Thoracic aorta (tissue), 2 donors: Measurements from ENCODE around the gene STRN. TPM values are rescaled to one million over a fixed set of nuclear protein-coding genes. Genes with fewer than 3 reads are reported as not detected.

Experiments
- ATAC-seq: fragments of 150-250 bp; one replicate; pipeline ENCODE4 v1.8.0; 2017; ENCODE audit warnings: low read depth; ENCODE audit not compliant: insufficient number of reproducible peaks, low FRiP score
- DNase-seq: peaks from one replicate; pipeline ENCODE4 v3.0.0-alpha.2; 2020; ENCODE audit warnings: low spot score
- H3K27ac ChIP-seq, 2 donors: fragments of 200-600 bp; sonication (generic); 1 replicate in 1 of 2; 2 replicates in 1 of 2; pipeline ENCODE4 v1.5.1; 2016; ENCODE audit warnings: mild to moderate bottlenecking in 2 of 2, moderate library complexity in 2 of 2
- H3K27me3 ChIP-seq: fragments of 200-600 bp; sonication (generic); replicated peaks from 2 replicates; pipeline ENCODE4 v1.6.0; 2016; ENCODE audit warnings: mild to moderate bottlenecking; ENCODE audit not compliant: insufficient read depth
- H3K36me3 ChIP-seq: fragments of 200-600 bp; sonication (generic); one replicate; pipeline ENCODE4 v1.5.1; 2016
- H3K4me1 ChIP-seq, 2 donors: fragments of 200-600 bp; sonication (generic); 1 replicate in 1 of 2; 2 replicates in 1 of 2; pipeline versions ENCODE4 v1.5.1 to v1.6.0; 2016; ENCODE audit warnings: low read depth in 2 of 2, mild to moderate bottlenecking in 1 of 2; ENCODE audit not compliant: control insufficient read depth in 1 of 2
- H3K4me3 ChIP-seq: fragments of 200-600 bp; sonication (generic); 2 replicates; pipeline ENCODE4 v1.5.1; 2016; ENCODE audit warnings: mild to moderate bottlenecking
- H3K9me3 ChIP-seq: fragments of 200-600 bp; sonication (generic); 2 replicates; pipeline ENCODE4 v1.5.1; 2016
- total RNA-seq, 2 donors: library from RNA; depleted of rRNA; stranded (reverse); fragments of >200 nt; gene quantifications; one replicate each; pipeline versions ENCODE4 v1.1.0 to v1.2.3, GENCODE V29; 2016
- TF ChIP-seq, protein P1 (sequence below): fragments of 200-600 bp; sonication (generic); IDR thresholded peaks from one replicate; pipeline ENCODE4 v1.5.1; 2019; ENCODE audit warnings: antibody characterized with exemption

STRN gene
- total RNA-seq, 2 donors from 2014 or later, result 14.6 to 23.4 TPM

GRCh38 chr2:36819095-36819711 lies 147.1 kb downstream of the STRN start:
- DNase-seq, result no peak
- H3K4me3 ChIP-seq, result no peak overlapping the region
- no peak overlapping the region for H3K27ac ChIP-seq
- no peaks in the 10 kb centered on the region for H3K36me3 ChIP-seq
- H3K27me3 ChIP-seq, result no peaks in the 10 kb centered on the region
- H3K4me1 ChIP-seq, result peaks cover 0 to 16% of the 10 kb centered on the region in 2 donors
- no peaks in the 10 kb centered on the region for H3K9me3 ChIP-seq
- ATAC-seq, result no peak
- TF ChIP-seq, protein P1, sequence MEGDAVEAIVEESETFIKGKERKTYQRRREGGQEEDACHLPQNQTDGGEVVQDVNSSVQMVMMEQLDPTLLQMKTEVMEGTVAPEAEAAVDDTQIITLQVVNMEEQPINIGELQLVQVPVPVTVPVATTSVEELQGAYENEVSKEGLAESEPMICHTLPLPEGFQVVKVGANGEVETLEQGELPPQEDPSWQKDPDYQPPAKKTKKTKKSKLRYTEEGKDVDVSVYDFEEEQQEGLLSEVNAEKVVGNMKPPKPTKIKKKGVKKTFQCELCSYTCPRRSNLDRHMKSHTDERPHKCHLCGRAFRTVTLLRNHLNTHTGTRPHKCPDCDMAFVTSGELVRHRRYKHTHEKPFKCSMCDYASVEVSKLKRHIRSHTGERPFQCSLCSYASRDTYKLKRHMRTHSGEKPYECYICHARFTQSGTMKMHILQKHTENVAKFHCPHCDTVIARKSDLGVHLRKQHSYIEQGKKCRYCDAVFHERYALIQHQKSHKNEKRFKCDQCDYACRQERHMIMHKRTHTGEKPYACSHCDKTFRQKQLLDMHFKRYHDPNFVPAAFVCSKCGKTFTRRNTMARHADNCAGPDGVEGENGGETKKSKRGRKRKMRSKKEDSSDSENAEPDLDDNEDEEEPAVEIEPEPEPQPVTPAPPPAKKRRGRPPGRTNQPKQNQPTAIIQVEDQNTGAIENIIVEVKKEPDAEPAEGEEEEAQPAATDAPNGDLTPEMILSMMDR, result no peak

- no peak overlapping the region for H3K4me3 ChIP-seq
- H3K9me3 ChIP-seq, result no peaks in the 10 kb centered on the region
- DNase-seq, result no peak
- H3K27me3 ChIP-seq, result no peaks in the 10 kb centered on the region
- TF ChIP-seq, protein P1, result no peak
- H3K36me3 ChIP-seq, result no peaks in the 10 kb centered on the region
- no peak for ATAC-seq
- H3K4me1 ChIP-seq, result peaks cover 0 to 21% of the 10 kb centered on the region in 2 donors
- H3K27ac ChIP-seq, result no peak overlapping the region
These were observed 147.8 kb downstream of the STRN start for GRCh38 chr2:36818542-36818941.

DNA sequence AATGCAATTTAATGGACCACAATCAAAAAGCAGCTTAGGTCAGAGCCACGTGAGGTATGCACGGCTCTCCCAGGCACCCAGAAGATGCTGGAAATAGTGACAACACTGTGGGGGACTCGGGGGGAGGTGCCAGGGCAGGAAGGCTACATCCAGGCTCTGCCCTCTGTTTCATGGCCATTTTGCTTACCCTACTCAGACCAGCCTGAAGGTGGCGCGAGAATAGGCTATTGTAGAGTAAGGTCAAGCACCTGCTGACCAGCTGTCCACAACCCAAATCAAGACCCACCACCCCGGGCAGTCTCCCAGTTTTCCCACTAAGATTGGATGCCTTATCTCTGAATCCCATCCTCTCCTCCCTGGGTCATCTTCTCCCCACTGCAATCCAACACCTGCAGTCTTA lies 154.1 kb downstream of the STRN start:
- no peaks in the 10 kb centered on the region for H3K9me3 ChIP-seq
- H3K36me3 ChIP-seq, result no peaks in the 10 kb centered on the region
- DNase-seq (no peak), ATAC-seq (no peak)
- TF ChIP-seq, protein P1, result no peak
- no peaks in the 10 kb centered on the region for H3K27me3 ChIP-seq
- H3K27ac ChIP-seq, result no peak overlapping the region
- H3K4me1 ChIP-seq, result peaks cover 0 to 5% of the 10 kb centered on the region in 2 donors
- no peak overlapping the region for H3K4me3 ChIP-seq

DNA sequence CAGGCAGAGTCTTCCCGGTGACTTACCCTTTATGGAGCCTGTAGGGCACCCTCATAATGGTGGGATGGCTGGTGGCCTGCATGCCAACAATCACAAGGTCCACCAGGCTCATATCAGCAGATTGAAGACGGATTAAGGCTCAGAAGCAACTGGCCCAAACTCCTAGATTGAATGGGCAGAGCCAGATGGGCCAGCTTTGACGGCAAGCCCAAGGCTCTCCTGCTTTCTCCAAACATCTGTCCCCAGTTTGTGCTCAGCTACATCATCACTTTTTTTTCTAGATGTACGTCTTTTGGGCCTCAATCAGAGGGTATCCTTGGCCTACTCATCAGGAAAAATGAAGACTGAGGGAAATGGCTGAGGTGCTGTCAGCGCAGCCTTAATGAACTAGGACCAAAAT lies 155.3 kb downstream of the STRN start:
- no peaks in the 10 kb centered on the region for H3K27me3 ChIP-seq
- DNase-seq (no peak), ATAC-seq (no peak)
- H3K4me3 ChIP-seq, result no peak overlapping the region
- no peaks in the 10 kb centered on the region for H3K9me3 ChIP-seq
- no peak overlapping the region for H3K27ac ChIP-seq
- no peaks in the 10 kb centered on the region for H3K36me3 ChIP-seq
- TF ChIP-seq, protein P1, result no peak
- peaks cover 0 to 5% of the 10 kb centered on the region in 2 donors for H3K4me1 ChIP-seq

GRCh38 chr2:36809069-36809445 lies 157.3 kb downstream of the STRN start:
- TF ChIP-seq, protein P1, result no peak
- Histone ChIP-seq H3K27ac (no peak overlapping the region), H3K36me3 (no peaks in the 10 kb centered on the region), H3K4me1 (peaks cover 0 to 4% of the 10 kb centered on the region in 2 donors), H3K9me3 (no peaks in the 10 kb centered on the region), H3K27me3 (no peaks in the 10 kb centered on the region), H3K4me3 (no peak overlapping the region)
- ATAC-seq, result no peak
- DNase-seq, result no peak
